GM18858 (cell line): ENCODE data around the gene CCDC40.

Experiments used
- ATAC-seq: cut with Tn5 transposase; IDR thresholded peaks from one replicate; pipeline ENCODE4 v1.9.1; 2021; ENCODE audit not compliant: unreplicated experiment

The CCDC40 gene

DNA sequence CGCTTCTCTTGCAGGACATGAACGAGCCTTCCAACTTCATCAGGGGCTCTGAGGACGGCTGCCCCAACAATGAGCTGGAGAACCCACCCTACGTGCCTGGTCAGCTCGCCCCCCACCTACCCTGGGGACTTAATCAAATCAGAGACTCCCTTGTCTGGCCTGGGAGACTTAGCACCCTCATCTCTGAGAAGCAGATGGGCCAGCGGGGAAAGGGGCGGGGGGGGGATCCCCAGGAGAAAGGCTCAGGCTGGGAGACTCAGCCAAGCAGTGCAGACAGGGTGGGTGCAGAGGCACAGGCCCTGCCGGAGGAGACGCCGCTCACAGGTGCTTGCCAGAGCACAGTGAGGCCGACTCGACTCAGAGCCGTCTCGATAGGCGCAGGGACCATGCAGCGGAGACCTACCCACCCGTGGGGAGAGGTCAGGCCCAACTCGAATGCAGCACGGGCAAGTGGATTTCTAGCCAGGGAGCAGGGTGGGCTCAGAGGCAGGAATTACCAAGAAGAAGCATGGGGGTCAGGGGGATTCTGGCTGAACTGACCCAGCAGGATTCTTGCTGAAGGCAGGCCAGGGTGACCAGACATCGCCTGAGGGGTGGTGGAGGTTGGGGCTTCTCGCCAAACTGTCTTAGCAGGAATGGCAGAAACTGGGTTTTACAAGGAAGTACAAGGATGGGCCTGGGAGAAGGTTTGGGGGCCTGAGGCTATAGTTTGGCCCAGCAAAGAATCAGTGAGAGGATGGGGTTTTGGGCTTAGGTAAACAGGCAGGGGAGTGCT is 74.7 kb downstream of the CCDC40 start:
- no peak for ATAC-seq

GRCh38 chr17:80111702-80112470 is 75.4 kb downstream of the CCDC40 start:
- ATAC-seq, result no peak

DNA sequence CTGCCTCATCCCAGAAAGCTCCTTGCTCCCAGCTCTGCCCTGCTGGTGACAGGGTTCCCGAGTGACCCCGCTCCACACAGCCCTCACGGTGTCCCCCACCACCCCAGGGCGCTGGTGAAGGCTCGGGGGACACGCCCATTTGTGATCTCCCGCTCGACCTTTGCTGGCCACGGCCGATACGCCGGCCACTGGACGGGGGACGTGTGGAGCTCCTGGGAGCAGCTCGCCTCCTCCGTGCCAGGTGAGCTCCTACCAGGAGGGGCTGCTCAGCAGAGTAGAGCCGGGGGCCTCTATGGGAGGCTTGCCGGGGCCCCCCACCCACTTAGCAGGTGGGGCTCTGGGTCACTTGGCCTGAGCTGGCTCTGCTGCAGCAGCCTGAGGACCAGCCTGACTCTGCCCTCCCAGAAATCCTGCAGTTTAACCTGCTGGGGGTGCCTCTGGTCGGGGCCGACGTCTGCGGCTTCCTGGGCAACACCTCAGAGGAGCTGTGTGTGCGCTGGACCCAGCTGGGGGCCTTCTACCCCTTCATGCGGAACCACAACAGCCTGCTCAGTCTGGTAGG is 76.1 kb downstream of the CCDC40 start:
- ATAC-seq, result no peak

DNA sequence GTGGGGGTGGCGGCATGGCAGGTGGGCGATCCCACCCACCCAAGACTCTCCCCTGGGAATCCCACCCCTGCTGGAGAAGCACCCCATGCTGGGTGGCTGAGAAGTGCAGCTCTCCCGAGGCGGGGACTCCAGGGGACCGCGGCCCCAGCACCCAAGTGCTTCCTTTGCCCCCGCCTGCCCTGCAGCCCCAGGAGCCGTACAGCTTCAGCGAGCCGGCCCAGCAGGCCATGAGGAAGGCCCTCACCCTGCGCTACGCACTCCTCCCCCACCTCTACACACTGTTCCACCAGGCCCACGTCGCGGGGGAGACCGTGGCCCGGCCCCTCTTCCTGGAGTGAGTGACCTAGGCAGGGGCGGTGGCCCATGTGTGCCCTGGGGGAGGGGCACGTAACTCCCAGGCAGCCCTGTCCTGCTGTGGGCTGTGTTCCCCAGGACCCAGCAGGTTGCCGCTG is 76.6 kb downstream of the CCDC40 start:
- no peak for ATAC-seq

- no peak for ATAC-seq
These were observed 78.3 kb downstream of the CCDC40 start for GRCh38 chr17:80114758-80115157.

DNA sequence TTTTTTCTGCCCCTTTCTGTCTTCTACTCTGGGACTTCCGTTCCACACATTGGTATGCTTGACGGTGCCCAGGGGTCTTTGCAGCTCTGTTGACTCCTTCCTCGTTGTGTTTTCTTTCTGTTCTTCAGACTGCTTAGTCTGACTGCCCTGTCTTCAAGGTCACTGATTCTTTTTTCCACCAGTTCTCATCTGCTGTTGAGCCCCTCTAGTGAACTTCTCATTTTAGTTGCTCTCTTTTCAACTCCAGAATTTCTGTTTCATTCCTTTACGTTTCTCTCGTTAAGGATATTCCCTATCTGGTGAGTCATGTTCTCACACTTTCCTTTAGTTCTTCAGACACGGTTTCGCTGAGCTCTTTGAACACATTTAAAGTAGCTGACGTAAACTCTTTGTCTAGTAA is 78.7 kb downstream of the CCDC40 start:
- no peak for ATAC-seq

GRCh38 chr17:80116276-80116920 is 80.0 kb downstream of the CCDC40 start:
- no peak for ATAC-seq

GRCh38 chr17:80116921-80117380 is 80.5 kb downstream of the CCDC40 start:
- ATAC-seq, result no peak

- ATAC-seq, result no peak
These were observed 81.3 kb downstream of the CCDC40 start for GRCh38 chr17:80117491-80118401.

DNA sequence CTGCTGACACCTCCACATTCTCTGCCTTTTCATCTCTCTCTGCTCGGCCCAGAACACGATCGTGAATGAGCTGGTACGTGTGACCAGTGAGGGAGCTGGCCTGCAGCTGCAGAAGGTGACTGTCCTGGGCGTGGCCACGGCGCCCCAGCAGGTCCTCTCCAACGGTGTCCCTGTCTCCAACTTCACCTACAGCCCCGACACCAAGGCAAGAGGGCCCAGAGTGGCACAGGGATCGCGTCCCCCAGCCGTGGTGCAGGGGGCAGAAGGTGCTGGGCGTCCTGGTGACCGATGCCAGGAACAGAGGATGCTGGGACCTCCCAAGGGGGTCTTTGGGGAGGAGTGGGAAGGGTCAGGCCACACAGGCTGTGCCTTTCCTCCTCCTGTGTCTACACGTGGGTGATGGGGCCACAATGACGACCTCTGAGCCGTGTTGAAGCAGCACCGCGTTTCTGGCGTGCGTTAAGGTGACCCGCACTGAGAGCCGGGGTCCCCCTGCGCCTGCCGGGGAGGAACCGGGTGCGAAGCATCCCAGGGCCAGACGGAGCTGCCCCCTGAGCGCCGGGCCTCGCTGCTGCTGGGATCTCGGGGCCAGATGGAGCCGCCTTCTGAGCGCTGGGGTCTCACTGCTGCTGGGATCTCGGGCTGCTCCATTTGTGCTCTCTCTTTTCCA is 82.3 kb downstream of the CCDC40 start:
- no peak for ATAC-seq

DNA sequence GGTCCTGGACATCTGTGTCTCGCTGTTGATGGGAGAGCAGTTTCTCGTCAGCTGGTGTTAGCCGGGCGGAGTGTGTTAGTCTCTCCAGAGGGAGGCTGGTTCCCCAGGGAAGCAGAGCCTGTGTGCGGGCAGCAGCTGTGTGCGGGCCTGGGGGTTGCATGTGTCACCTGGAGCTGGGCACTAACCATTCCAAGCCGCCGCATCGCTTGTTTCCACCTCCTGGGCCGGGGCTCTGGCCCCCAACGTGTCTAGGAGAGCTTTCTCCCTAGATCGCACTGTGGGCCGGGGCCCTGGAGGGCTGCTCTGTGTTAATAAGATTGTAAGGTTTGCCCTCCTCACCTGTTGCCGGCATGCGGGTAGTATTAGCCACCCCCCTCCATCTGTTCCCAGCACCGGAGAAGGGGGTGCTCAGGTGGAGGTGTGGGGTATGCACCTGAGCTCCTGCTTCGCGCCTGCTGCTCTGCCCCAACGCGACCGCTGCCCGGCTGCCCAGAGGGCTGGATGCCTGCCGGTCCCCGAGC is 82.9 kb downstream of the CCDC40 start:
- no peak for ATAC-seq

- no peak for ATAC-seq
These were observed 83.4 kb downstream of the CCDC40 start for GRCh38 chr17:80119839-80120238.

- no peak for ATAC-seq
These were observed 85.7 kb downstream of the CCDC40 start for GRCh38 chr17:80122026-80122575.

DNA sequence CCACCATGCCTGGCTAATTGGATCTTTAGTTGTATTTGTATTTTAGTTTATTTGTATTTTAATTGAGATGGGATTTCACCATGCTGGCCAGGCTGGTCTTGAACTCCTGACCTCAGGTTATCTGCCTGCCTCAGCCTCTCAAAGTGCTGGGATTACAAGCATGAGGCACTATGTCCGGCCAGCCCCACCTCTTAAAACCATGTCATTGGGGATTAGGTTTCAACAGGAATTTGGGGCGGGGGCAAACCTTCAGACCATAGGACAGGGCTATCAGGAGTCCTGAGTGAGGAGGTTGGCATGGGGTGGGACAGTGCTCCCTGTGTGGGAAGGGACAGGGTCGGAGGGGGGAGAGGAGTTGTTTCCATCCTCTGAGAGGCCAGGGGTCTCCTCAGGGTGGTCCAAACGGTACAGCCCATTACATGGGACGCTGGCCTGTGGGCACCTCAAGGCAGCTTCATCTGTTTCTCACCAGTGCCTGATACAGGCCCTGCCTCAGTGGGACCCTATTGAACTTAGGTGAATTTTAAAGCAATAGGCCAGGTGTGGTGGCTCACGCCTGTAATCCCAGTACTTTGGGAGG is 86.6 kb downstream of the CCDC40 start:
- no peak for ATAC-seq

DNA sequence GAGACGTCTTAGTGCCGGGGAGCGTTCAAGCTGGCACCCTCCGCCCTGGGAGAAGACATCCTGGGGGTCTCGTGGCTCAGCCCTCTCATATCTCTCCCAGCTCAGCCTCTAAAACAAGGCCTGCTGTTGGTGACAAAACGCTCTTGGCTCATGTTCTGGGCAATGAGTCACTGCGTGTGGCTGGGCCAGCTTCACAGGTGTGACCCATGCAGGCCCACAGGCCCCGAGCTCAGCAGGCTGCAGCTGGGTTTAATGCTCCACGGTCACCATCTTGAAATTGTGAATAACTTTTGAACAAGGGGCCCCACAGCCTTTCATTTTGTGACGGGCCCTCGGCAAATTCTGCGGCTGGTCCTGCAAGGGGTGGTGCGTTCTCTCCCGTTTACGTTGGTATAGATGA is 87.3 kb downstream of the CCDC40 start:
- ATAC-seq, result no peak

DNA sequence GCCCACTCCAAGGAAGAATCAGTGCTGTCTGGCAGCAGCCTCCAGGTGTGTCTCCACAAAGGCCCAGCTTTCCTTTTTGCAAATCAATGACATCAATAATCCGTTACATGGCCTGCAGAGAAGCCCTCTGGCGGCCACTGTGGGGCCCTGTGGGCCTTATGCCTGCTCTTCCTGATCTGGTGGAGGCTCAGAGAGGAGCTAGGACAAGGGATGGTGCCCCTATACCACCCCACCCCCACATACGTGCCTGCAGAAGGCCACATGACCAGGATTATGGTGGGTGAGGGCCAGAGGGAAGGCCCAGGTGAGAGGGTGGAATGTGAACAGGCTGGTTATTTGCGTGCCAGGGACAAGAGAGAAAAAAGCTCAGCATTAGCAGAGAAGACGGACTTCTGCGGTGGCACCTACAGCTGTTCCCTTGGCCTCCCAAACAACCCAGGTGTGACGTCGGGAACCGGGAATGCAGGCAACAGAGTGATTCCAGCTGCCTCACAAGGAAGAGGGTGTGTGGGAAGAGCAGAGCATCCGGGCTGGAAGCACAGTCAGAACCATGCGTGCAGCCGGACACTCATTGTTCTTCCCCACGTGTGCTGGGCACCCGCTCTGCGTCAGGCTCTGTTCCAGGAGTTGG is 88.0 kb downstream of the CCDC40 start:
- ATAC-seq, result no peak

DNA sequence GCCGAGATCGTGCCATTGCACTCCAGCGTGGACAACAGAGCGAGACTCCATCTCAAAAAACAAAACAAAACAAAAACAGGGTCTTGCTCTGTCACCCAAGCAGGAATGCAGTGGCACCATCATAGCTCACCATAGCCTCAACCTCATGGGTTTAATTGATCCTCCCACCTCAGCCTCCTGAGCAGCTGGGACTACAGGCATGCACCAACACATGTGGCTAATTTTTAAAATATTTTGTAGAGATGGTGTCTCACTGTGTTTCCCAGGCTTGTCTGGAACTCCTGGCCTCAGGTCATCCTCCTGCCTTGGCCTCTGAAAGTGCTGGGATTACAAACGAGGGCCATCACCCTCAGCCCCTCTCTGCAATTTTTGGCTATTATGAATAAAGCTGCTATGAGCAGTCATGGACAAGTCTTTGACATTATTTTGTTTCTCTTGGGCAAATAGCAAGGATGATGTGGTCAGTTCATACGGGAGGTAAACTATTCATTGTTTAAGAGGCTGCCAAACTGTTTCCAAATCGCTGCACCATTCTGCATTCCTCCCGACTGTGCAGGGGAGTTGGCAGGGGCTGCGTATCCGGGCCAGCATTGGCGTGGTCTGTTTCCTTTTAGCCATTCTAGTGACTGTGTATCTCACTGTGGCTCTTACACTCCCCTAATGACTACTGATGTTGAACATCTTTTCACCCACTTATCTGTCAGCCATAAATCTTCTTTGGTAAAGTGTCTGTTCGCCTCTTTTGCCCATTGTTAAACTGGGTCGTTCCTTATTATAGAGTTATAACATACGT is 89.4 kb downstream of the CCDC40 start:
- no peak for ATAC-seq

- no peak for ATAC-seq
These were observed 89.9 kb downstream of the CCDC40 start for GRCh38 chr17:80126449-80126715.
